SK-N-SH (cell line): ENCODE data around the gene RERGL.

Source experiments
- EP300 ChIP-seq, 2 experiments: IDR thresholded peaks; 2 replicates each; pipeline versions ENCODE4 v1.4.0 to v1.6.1; 2012; ENCODE audit warnings: borderline replicate concordance in 1 of 2, low read depth in 1 of 2, low read length in 1 of 2
- MEF2A ChIP-seq: IDR thresholded peaks from 2 replicates; pipeline ENCODE4 v1.4.0; 2012; ENCODE audit warnings: low read depth, borderline replicate concordance
- MXI1 ChIP-seq: IDR thresholded peaks from 2 replicates; pipeline ENCODE4 v1.6.1; 2012; ENCODE audit warnings: mild to moderate bottlenecking, low read depth, low read length, improper control_type of control experiment
- RAD21 ChIP-seq: IDR thresholded peaks from 2 replicates; pipeline ENCODE4 v1.6.1; 2012; ENCODE audit warnings: mild to moderate bottlenecking, low read length
- RFX5 ChIP-seq: IDR thresholded peaks from 2 replicates; pipeline ENCODE4 v1.6.1; 2012; ENCODE audit warnings: mild to moderate bottlenecking, improper control_type of control experiment, low read length
- RXRA ChIP-seq: IDR thresholded peaks from 2 replicates; pipeline ENCODE4 v1.4.0; 2012; ENCODE audit warnings: low read depth, mild to moderate bottlenecking, borderline replicate concordance
- SMC3 ChIP-seq: IDR thresholded peaks from 2 replicates; pipeline ENCODE4 v1.6.1; 2012; ENCODE audit warnings: low read depth, low read length, improper control_type of control experiment
- TEAD4 ChIP-seq: IDR thresholded peaks from 2 replicates; pipeline ENCODE4 v1.4.0; 2012; ENCODE audit warnings: mild to moderate bottlenecking, borderline replicate concordance; ENCODE audit not compliant: insufficient read depth
- YY1 ChIP-seq: IDR thresholded peaks from 2 replicates; pipeline ENCODE4 v1.4.0; 2012; ENCODE audit warnings: low read depth, mild to moderate bottlenecking
- TF ChIP-seq, protein P1 (sequence below): fragments of 150-350 bp; IDR thresholded peaks from 2 replicates; pipeline ENCODE4 v1.6.1; 2016; ENCODE audit warnings: mild to moderate bottlenecking, low read depth, low read length
- TF ChIP-seq, protein P2 (sequence below): fragments of 200-600 bp; sonication (generic); IDR thresholded peaks from 2 replicates; pipeline ENCODE4 v1.6.1; 2017; ENCODE audit warnings: antibody characterized with exemption, mild to moderate bottlenecking, moderate library complexity

DNA sequence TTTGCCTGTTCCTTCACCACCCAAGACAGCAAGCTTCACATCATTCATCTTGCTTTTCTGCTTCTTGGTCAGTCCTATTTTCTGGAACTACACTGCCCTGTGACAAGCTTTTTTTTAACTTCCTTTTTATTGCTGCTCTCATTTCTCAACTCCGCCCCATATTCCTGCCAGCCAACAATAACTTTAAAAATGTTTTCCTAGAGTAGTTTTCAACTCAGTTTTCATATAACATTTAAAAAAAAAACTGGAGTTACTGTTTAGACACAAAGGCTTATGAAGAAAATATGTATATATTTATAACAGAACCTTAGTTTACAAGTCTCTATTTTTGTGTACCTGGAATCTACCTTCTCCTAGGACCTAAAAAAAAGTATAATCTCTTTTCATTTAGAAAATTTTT lies at the start of gene RERGL:
- TF ChIP-seq EP300 (IDR thresholded peaks at IDR 0.05; ENCODE audit: borderline replicate concordance in 1 of 2, low read depth in 1 of 2, low read length in 1 of 2) (no peak), RFX5 (no peak), MXI1 (no peak), RXRA (no peak), YY1 (no peak), TEAD4 (no peak), SMC3 (no peak), MEF2A (no peak), RAD21 (no peak)
- TF ChIP-seq, protein P1, sequence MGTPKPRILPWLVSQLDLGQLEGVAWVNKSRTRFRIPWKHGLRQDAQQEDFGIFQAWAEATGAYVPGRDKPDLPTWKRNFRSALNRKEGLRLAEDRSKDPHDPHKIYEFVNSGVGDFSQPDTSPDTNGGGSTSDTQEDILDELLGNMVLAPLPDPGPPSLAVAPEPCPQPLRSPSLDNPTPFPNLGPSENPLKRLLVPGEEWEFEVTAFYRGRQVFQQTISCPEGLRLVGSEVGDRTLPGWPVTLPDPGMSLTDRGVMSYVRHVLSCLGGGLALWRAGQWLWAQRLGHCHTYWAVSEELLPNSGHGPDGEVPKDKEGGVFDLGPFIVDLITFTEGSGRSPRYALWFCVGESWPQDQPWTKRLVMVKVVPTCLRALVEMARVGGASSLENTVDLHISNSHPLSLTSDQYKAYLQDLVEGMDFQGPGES, result no peak
- TF ChIP-seq, protein P2, sequence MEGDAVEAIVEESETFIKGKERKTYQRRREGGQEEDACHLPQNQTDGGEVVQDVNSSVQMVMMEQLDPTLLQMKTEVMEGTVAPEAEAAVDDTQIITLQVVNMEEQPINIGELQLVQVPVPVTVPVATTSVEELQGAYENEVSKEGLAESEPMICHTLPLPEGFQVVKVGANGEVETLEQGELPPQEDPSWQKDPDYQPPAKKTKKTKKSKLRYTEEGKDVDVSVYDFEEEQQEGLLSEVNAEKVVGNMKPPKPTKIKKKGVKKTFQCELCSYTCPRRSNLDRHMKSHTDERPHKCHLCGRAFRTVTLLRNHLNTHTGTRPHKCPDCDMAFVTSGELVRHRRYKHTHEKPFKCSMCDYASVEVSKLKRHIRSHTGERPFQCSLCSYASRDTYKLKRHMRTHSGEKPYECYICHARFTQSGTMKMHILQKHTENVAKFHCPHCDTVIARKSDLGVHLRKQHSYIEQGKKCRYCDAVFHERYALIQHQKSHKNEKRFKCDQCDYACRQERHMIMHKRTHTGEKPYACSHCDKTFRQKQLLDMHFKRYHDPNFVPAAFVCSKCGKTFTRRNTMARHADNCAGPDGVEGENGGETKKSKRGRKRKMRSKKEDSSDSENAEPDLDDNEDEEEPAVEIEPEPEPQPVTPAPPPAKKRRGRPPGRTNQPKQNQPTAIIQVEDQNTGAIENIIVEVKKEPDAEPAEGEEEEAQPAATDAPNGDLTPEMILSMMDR, result no peak
